ENCODE results near the gene ITM2B. TPM values are rescaled to one million over a fixed set of nuclear protein-coding genes. Genes with fewer than 3 reads are reported as not detected.

Gene ITM2B
- total RNA-seq, 1 donor from 2014 or later = 339 TPM

DNA sequence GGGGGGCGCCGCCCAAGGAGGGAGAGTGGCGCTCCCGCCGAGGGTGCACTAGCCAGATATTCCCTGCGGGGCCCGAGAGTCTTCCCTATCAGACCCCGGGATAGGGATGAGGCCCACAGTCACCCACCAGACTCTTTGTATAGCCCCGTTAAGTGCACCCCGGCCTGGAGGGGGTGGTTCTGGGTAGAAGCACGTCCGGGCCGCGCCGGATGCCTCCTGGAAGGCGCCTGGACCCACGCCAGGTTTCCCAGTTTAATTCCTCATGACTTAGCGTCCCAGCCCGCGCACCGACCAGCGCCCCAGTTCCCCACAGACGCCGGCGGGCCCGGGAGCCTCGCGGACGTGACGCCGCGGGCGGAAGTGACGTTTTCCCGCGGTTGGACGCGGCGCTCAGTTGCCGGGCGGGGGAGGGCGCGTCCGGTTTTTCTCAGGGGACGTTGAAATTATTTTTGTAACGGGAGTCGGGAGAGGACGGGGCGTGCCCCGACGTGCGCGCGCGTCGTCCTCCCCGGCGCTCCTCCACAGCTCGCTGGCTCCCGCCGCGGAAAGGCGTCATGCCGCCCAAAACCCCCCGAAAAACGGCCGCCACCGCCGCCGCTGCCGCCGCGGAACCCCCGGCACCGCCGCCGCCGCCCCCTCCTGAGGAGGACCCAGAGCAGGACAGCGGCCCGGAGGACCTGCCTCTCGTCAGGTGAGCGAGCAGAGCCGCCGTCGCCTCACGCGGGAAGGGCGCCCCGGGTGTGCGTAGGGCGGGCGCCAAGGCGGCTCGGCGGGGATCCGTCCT is 70.5 kb downstream of the ITM2B start, which contains the start of gene RB1:
TSS of gene RB1 (plus strand) at position 393 of the 784 bp plus-strand sequence. CDS start at position 555, 162 bp downstream.
- Mint-ChIP-seq H3K4me1 (ENCODE audit: low read depth) (peaks cover 22% of the 10 kb centered on the region), H3K4me3 (ENCODE audit: unreplicated experiment) (peak within 1 kb of the TSS; percentile 90), H3K36me3 (ENCODE audit: low read depth) (peaks cover 2% of the 10 kb centered on the region), H3K27me3 (ENCODE audit: low read depth) (no peaks in the 10 kb centered on the region), H3K9me3 (ENCODE audit: low read depth) (no peaks in the 10 kb centered on the region), H3K27ac (ENCODE audit: unreplicated experiment) (peak within 1 kb of the TSS; percentile 98)
- TF ChIP-seq, protein P1, sequence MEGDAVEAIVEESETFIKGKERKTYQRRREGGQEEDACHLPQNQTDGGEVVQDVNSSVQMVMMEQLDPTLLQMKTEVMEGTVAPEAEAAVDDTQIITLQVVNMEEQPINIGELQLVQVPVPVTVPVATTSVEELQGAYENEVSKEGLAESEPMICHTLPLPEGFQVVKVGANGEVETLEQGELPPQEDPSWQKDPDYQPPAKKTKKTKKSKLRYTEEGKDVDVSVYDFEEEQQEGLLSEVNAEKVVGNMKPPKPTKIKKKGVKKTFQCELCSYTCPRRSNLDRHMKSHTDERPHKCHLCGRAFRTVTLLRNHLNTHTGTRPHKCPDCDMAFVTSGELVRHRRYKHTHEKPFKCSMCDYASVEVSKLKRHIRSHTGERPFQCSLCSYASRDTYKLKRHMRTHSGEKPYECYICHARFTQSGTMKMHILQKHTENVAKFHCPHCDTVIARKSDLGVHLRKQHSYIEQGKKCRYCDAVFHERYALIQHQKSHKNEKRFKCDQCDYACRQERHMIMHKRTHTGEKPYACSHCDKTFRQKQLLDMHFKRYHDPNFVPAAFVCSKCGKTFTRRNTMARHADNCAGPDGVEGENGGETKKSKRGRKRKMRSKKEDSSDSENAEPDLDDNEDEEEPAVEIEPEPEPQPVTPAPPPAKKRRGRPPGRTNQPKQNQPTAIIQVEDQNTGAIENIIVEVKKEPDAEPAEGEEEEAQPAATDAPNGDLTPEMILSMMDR (IDR thresholded peaks at IDR 0.05) = no peak
- DNase-seq (ENCODE audit: low spot score) = peak; percentile 95

DNA sequence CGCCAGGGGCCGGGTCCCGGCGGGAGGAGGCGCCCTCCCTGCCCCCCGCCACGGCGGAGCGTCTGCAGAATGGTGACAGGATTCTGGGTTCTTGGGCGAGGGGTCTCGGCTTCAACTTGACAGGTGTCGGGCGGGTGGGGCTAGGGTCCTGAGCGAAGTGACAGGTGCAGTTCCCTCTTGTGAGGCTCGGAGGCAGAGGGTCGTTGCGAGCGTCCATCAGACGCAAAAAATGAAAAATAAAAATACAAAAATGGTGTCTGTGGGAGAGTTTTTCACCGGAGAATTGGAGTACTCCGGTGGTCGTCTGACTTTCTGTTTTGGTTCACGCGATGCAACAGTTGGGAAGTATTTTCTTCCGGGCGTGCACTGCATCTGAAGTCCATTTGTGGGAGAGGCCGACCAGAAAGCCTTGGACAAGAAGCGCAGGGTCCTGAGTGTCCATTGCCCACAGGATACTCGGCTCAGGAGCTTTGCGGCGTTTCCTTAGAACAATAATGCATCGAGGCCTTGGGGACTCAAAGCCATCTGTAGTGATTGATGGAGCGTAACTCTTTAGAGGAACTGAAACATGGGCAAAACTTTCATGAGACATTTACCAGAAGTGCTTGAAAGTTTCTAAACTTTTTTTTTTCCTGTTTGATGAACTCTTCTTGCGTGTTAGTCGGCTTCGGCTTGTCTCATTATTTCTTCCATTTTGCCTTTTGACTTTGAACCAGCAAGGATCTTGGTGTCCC is 71.3 kb downstream of the ITM2B start:
- Mint-ChIP-seq H3K4me1 (ENCODE audit: low read depth) (peaks cover 22% of the 10 kb centered on the region), H3K27me3 (ENCODE audit: low read depth) (no peaks in the 10 kb centered on the region), H3K27ac (ENCODE audit: unreplicated experiment) (peak overlapping the region; percentile 98), H3K36me3 (ENCODE audit: low read depth) (peaks cover 2% of the 10 kb centered on the region), H3K4me3 (ENCODE audit: unreplicated experiment) (peak overlapping the region; percentile 90), H3K9me3 (ENCODE audit: low read depth) (no peaks in the 10 kb centered on the region)
- no peak for DNase-seq (ENCODE audit: low spot score)
- TF ChIP-seq, protein P1 (IDR thresholded peaks at IDR 0.05) = peak; percentile 46

DNA sequence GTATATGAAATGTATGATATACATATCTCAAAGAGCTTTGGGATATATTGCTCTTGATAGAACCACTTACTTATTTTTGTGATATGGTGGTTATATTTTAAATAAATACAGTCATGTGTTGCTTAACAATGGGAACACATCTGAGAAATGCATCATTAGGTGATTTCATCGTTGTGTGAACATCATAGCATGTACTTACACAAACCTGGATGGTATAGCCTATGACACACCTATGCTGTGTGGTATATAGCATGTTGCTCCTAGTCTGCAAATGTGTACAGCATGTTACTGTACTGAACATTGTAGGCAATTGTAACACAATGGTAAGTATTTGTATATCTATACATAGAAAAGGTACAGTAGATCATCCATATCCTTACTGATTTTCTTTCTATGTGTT is 78.2 kb downstream of the ITM2B start:
- Mint-ChIP-seq H3K9me3 (ENCODE audit: low read depth) (no peaks in the 10 kb centered on the region), H3K27me3 (ENCODE audit: low read depth) (no peaks in the 10 kb centered on the region), H3K36me3 (ENCODE audit: low read depth) (peaks cover 4% of the 10 kb centered on the region), H3K4me1 (ENCODE audit: low read depth) (peaks cover 8% of the 10 kb centered on the region), H3K27ac (ENCODE audit: unreplicated experiment) (no peak overlapping the region), H3K4me3 (ENCODE audit: unreplicated experiment) (no peak overlapping the region)
- TF ChIP-seq, protein P1 (IDR thresholded peaks at IDR 0.05) = no peak
- DNase-seq (ENCODE audit: low spot score) = no peak

DNA sequence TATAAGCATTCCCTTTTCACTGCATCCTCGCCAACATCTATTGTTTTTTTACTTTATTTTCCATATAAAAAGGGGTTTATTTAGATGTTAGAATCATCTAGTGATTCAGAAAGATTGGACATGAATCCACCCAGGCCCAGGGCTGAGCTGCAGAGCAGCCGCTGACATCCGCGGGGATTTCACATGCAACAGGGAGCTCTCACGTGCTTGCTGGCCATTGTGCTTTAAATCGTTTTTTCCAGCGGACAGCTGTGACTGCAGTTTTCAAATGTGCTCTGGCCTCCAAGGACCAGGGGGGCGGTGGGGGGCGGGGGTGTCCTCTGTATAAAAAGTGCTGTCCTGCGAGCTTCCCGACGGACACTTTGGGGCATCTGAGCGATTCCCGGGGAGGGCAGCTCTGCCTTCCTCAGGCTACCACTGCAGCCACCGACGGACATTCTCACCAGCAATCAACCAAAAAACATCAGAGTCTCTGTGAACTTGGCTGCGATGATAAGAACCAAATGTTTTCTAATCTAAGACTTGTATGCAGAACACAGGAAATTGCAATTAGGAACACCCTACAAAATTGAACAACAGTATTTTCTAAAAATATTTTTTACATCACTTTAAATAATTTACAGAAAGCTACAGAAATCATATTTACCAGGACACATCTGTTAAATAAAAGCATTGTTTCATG is 83.1 kb downstream of the ITM2B start:
- TF ChIP-seq, protein P1 (IDR thresholded peaks at IDR 0.05) = no peak
- no peak for DNase-seq (ENCODE audit: low spot score)
- Mint-ChIP-seq H3K4me1 (ENCODE audit: low read depth) (peaks cover 5% of the 10 kb centered on the region), H3K36me3 (ENCODE audit: low read depth) (peaks cover 13% of the 10 kb centered on the region), H3K9me3 (ENCODE audit: low read depth) (no peaks in the 10 kb centered on the region), H3K27ac (ENCODE audit: unreplicated experiment) (no peak overlapping the region), H3K27me3 (ENCODE audit: low read depth) (no peaks in the 10 kb centered on the region), H3K4me3 (ENCODE audit: unreplicated experiment) (no peak overlapping the region)

All from chondrocyte (in vitro differentiated cells).